ACC112 (cell line): ENCODE measurements around the gene ZFYVE26.
"Not testable (repeated sequence)": the region's sequence is repeated elsewhere in the genome, so short reads cannot be mapped to it uniquely, and the experiment has no call there.

Experiments
- H2AFZ ChIP-seq: fragments of 200-600 bp; sonication (generic); one replicate; pipeline ENCODE4 v1.6.0; 2017; ENCODE audit warnings: antibody characterized with exemption, low read length; ENCODE audit not compliant: unreplicated experiment
- H3K27ac ChIP-seq: fragments of 200-600 bp; sonication (generic); 2 replicates; pipeline ENCODE4 v1.5.1; 2014; ENCODE audit warnings: low read depth, mild to moderate bottlenecking, antibody characterized with exemption, low read length, moderate library complexity
- H3K27me3 ChIP-seq: fragments of 200-600 bp; sonication (generic); 2 replicates; pipeline ENCODE4 v1.6.1; 2014; ENCODE audit warnings: mild to moderate bottlenecking, antibody characterized with exemption, low read length, moderate library complexity, mixed read lengths; ENCODE audit not compliant: insufficient read depth
- H3K36me3 ChIP-seq: fragments of 200-600 bp; sonication (generic); 2 replicates; pipeline ENCODE4 v1.6.1; 2016; ENCODE audit warnings: mild to moderate bottlenecking, antibody characterized with exemption, low read length, moderate library complexity, mixed read lengths; ENCODE audit not compliant: insufficient read depth
- H3K4me1 ChIP-seq: fragments of 200-600 bp; sonication (generic); one replicate; pipeline ENCODE4 v1.6.1; 2016; ENCODE audit warnings: low read length, mixed read lengths; ENCODE audit not compliant: insufficient read depth, unreplicated experiment, control insufficient read depth
- H3K4me3 ChIP-seq: fragments of 200-600 bp; sonication (generic); 2 replicates; pipeline ENCODE4 v1.5.1; 2014; ENCODE audit warnings: mild to moderate bottlenecking, low read depth, low read length
- H3K79me2 ChIP-seq: fragments of 200-600 bp; sonication (generic); one replicate; pipeline ENCODE4 v1.6.0; 2016; ENCODE audit warnings: low read length; ENCODE audit not compliant: control insufficient read depth, unreplicated experiment, insufficient read depth

ZFYVE26 gene

GRCh38 chr14:67729072-67729885 lies 87.1 kb downstream of the ZFYVE26 start:
- Histone ChIP-seq H3K79me2 (no peaks in the 10 kb centered on the region), H3K4me1 (no peaks in the 10 kb centered on the region), H3K4me3 (no peak overlapping the region), H2AFZ (no peak overlapping the region), H3K27ac (no peak overlapping the region), H3K36me3 (no peaks in the 10 kb centered on the region), H3K27me3 (peaks cover 58% of the 10 kb centered on the region)

DNA sequence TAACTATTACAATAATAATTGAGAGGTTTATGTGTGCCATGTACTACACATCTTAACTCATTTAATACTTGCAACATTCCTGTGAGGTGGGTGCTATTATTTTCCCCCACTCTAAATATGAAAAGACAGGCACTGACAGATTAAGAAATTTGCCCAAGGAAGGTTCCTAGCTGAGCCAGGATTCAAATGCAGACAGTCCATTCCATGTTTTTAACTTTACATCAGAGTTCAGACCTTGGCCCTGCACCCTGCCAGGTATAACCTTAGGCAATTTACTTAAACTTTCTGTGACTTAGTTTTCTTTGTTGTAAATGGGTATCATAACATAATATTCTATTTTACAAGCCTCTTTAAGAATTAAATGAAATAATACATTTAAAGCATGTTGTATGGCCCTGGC lies 88.1 kb downstream of the ZFYVE26 start:
- Histone ChIP-seq H3K27me3 (peaks cover 65% of the 10 kb centered on the region), H3K36me3 (no peaks in the 10 kb centered on the region), H3K4me3 (no peak overlapping the region), H3K27ac (no peak overlapping the region), H2AFZ (no peak overlapping the region), H3K4me1 (no peaks in the 10 kb centered on the region), H3K79me2 (no peaks in the 10 kb centered on the region)

GRCh38 chr14:67727361-67727760 lies 89.0 kb downstream of the ZFYVE26 start:
- Histone ChIP-seq H3K4me3 (no peak overlapping the region), H3K4me1 (no peaks in the 10 kb centered on the region), H3K36me3 (no peaks in the 10 kb centered on the region), H2AFZ (no peak overlapping the region), H3K27me3 (peaks cover 73% of the 10 kb centered on the region), H3K27ac (no peak overlapping the region), H3K79me2 (no peaks in the 10 kb centered on the region)

GRCh38 chr14:67725171-67725570 lies 91.2 kb downstream of the ZFYVE26 start:
- H2AFZ ChIP-seq: no peak overlapping the region
- H3K4me1 ChIP-seq: no peaks in the 10 kb centered on the region
- no peaks in the 10 kb centered on the region for H3K36me3 ChIP-seq
- no peaks in the 10 kb centered on the region for H3K79me2 ChIP-seq
- H3K27me3 ChIP-seq: peaks cover 90% of the 10 kb centered on the region
- no peak overlapping the region for H3K27ac ChIP-seq
- no peak overlapping the region for H3K4me3 ChIP-seq

- Histone ChIP-seq H3K27ac (no peak overlapping the region), H3K4me1 (no peaks in the 10 kb centered on the region), H3K4me3 (no peak overlapping the region), H3K36me3 (no peaks in the 10 kb centered on the region), H3K79me2 (no peaks in the 10 kb centered on the region), H3K27me3 (peaks cover 64% of the 10 kb centered on the region), H2AFZ (no peak overlapping the region)
These were observed 94.1 kb downstream of the ZFYVE26 start for GRCh38 chr14:67722293-67722692.

DNA sequence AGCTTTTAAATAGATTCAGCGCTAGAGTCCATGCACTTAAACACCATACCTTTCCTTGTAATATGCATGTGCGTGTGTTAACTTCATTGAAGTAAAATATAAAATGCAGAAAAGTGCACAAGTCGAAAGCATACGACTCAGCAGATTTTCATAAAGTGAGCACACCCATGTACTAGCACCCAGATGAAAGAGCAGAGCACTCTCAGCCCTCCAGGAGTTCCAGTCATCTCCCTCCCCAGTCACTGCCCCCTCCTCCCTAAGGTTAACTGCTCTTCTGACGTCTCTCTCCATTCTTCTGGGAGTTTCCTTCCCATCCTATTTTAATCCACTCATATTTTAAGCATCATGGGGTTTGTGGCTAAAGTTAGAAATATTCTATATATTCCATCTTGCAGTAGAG lies 94.5 kb downstream of the ZFYVE26 start:
- Histone ChIP-seq H3K27ac (no peak overlapping the region), H3K4me3 (no peak overlapping the region), H3K27me3 (peaks cover 60% of the 10 kb centered on the region), H3K36me3 (no peaks in the 10 kb centered on the region), H3K4me1 (no peaks in the 10 kb centered on the region), H3K79me2 (no peaks in the 10 kb centered on the region), H2AFZ (no peak overlapping the region)

DNA sequence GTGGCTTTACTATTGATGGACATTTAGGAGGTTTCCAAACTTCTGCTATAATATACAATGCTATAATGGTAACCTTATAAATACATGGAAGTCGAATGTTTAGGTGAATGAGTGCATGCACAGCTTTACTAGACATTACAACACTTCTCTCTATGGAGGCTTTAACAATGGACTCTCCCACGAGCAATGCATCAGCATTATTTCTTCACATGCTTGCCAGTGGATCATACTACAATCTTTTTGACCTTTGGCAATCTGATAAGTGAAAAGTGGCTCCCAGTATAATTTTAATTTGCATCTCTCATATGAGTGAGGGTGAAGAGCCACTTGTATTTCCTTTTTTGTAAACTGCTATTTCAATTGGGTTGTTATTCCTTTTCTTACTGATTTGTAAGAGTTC lies 96.5 kb downstream of the ZFYVE26 start:
- Histone ChIP-seq H3K79me2 (no peaks in the 10 kb centered on the region), H2AFZ (no peak overlapping the region), H3K27me3 (peaks cover 40% of the 10 kb centered on the region), H3K27ac (no peak overlapping the region), H3K4me1 (no peaks in the 10 kb centered on the region), H3K36me3 (no peaks in the 10 kb centered on the region), H3K4me3 (no peak overlapping the region)

GRCh38 chr14:67719385-67719784 lies 97.0 kb downstream of the ZFYVE26 start:
- H3K79me2 ChIP-seq, H3K27ac ChIP-seq, H3K4me3 ChIP-seq, H2AFZ ChIP-seq, H3K4me1 ChIP-seq, H3K36me3 ChIP-seq: not testable (repeated sequence)
- H3K27me3 ChIP-seq: peaks cover 35% of the 10 kb centered on the region

DNA sequence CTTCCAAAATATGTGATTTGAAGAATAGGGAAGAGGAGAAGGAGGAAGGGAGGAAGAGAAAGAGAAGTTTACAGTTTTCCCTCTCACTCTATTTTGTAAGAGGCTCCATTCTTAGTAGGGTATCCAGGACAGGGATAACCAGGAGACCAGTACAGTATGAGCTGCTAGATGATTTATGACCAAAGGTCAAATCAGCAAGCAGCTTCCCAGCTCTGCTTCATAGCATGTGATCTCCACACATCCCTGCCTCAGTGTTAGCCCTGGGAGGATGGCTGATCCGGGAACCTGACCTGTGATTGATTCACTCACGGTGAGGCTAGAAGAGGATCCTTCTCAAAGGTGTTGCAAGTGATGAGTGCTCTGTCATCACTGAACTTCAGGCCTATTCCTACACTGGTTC lies 98.1 kb downstream of the ZFYVE26 start:
- no peaks in the 10 kb centered on the region for H3K4me1 ChIP-seq
- H2AFZ ChIP-seq: no peak overlapping the region
- peaks cover 27% of the 10 kb centered on the region for H3K27me3 ChIP-seq
- H3K4me3 ChIP-seq: no peak overlapping the region
- no peaks in the 10 kb centered on the region for H3K36me3 ChIP-seq
- H3K27ac ChIP-seq: no peak overlapping the region
- no peaks in the 10 kb centered on the region for H3K79me2 ChIP-seq

DNA sequence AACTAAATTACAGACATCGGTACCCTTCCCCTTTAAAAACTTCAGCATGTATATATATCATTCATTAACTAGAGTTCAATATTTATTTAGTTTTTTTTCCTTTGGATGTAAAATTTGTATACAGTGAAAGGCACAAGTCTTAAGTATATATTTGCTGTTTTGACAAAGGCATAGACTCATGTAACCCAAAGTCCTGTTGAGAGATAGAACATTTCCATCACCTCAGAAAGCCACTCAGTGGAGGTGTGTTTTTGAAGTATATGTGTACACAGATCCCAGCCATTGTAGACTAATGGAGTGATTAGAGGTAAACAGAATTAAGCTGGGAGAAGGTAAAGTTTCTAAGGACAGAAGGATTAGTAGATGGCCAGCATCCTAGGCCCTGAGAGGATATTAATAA lies 99.3 kb downstream of the ZFYVE26 start:
- no peak overlapping the region for H3K27ac ChIP-seq
- no peaks in the 10 kb centered on the region for H3K4me1 ChIP-seq
- H3K79me2 ChIP-seq: no peaks in the 10 kb centered on the region
- H3K36me3 ChIP-seq: no peaks in the 10 kb centered on the region
- peaks cover 16% of the 10 kb centered on the region for H3K27me3 ChIP-seq
- H2AFZ ChIP-seq: no peak overlapping the region
- H3K4me3 ChIP-seq: no peak overlapping the region

DNA sequence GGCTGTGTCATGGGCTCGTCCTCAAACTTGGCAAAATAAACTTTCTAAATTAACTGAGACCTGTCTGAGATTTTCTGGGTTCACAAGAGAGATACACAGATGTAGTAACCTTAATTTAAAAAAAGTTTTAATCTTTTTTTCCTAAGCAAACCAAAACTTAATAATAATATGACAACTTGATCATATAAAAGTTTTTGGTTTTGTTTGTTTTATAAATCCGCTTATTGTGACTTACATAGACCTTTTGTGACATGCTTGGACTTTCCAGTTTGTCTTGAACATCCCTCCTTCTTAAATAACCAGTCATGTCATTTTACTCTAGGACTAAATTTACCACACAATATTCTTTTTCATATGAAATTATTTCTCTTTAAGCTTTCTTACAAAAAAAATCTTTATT lies 106.2 kb downstream of the ZFYVE26 start:
- Histone ChIP-seq H3K27me3 (no peaks in the 10 kb centered on the region), H3K36me3 (0 out of 2 replicates have a peak, but pooled peaks cover 5% of the 10 kb centered on the region), H3K4me1 (no peaks in the 10 kb centered on the region), H2AFZ (no peak overlapping the region), H3K27ac (no peak overlapping the region), H3K4me3 (no peak overlapping the region), H3K79me2 (no peaks in the 10 kb centered on the region)
